ENCODE measurements around the gene HSD3B2. TPM values are rescaled to one million over a fixed set of nuclear protein-coding genes. Genes with fewer than 3 reads are reported as not detected.

HSD3B2 gene
- total and polyA plus RNA-seq, 2 donors (not counting 3 experiments of a cell fraction or from before 2014, with no cell fraction given), result not detected

GRCh38 chr1:119370748-119371147 lies 44.2 kb upstream of the HSD3B2 start:
- H3K9ac ChIP-seq (replicated peaks; ENCODE audit: extremely low read depth, insufficient read depth, low read length), result no peak overlapping the region
- no peaks in the 10 kb centered on the region for H3K79me2 ChIP-seq (ENCODE audit: control insufficient read depth, insufficient read depth, low read length)
- no peak for FAIRE-seq
- POLR2A ChIA-PET, result no interaction called here
- TF ChIP-seq POLR2A (IDR thresholded peaks at IDR 0.05; ENCODE audit: low read depth, low read length), result no peak
- no peak for TF ChIP-seq MYC (IDR thresholded peaks at IDR 0.05; ENCODE audit: low read depth, low read length)
- no peak for TF ChIP-seq GATA2 (IDR thresholded peaks at IDR 0.05; ENCODE audit: insufficient read depth, insufficient read length, low read depth, low read length)
- TF ChIP-seq, protein P1, sequence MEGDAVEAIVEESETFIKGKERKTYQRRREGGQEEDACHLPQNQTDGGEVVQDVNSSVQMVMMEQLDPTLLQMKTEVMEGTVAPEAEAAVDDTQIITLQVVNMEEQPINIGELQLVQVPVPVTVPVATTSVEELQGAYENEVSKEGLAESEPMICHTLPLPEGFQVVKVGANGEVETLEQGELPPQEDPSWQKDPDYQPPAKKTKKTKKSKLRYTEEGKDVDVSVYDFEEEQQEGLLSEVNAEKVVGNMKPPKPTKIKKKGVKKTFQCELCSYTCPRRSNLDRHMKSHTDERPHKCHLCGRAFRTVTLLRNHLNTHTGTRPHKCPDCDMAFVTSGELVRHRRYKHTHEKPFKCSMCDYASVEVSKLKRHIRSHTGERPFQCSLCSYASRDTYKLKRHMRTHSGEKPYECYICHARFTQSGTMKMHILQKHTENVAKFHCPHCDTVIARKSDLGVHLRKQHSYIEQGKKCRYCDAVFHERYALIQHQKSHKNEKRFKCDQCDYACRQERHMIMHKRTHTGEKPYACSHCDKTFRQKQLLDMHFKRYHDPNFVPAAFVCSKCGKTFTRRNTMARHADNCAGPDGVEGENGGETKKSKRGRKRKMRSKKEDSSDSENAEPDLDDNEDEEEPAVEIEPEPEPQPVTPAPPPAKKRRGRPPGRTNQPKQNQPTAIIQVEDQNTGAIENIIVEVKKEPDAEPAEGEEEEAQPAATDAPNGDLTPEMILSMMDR (IDR thresholded peaks at IDR 0.05; ENCODE audit: extremely low read depth in 1 of 2, insufficient read depth in 1 of 2, low read depth in 1 of 2, low read length in 2 of 2), result no peak
- no peak for TF ChIP-seq EZH2 (IDR thresholded peaks at IDR 0.05; ENCODE audit: borderline replicate concordance, low read depth, low read length, severe bottlenecking)
- no peak for TF ChIP-seq POLR2AphosphoS5 (IDR thresholded peaks at IDR 0.05; ENCODE audit: insufficient read depth, low read depth, low read length)
- TF ChIP-seq FOS (IDR thresholded peaks at IDR 0.05; ENCODE audit: borderline replicate concordance, insufficient read depth, low read length), result no peak
- TF ChIP-seq, protein P2, sequence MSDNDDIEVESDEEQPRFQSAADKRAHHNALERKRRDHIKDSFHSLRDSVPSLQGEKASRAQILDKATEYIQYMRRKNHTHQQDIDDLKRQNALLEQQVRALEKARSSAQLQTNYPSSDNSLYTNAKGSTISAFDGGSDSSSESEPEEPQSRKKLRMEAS (IDR thresholded peaks at IDR 0.05; ENCODE audit: insufficient read depth, insufficient read length), result no peak
- no peak for TF ChIP-seq JUN (IDR thresholded peaks at IDR 0.05; ENCODE audit: borderline replicate concordance, insufficient read depth, insufficient read length, low read depth)
- dilution Hi-C loops (cut with MboI; ENCODE audit: extremely low pct_ligation_motif_present, low sequenced_read_pairs) (no loop called here), intact Hi-C loops (cut with micrococcal nuclease) (no loop called here)
- H3K9me1 ChIP-seq (replicated peaks; ENCODE audit: control insufficient read depth, extremely low read depth, insufficient read depth, low read length), result no peaks in the 10 kb centered on the region
- no peaks in the 10 kb centered on the region for H3K9me3 ChIP-seq (replicated peaks; ENCODE audit: control insufficient read depth, insufficient read depth, low read length)
- H3K27me3 ChIP-seq (ENCODE audit: control insufficient read depth in 2 of 2, insufficient read depth in 2 of 2, low read length in 2 of 2), result peaks cover 6 to 10% of the 10 kb centered on the region in 2 experiments
- H4K20me1 ChIP-seq (replicated peaks; ENCODE audit: control insufficient read depth, extremely low read depth, insufficient read depth, low read length), result no peaks in the 10 kb centered on the region
- no peak overlapping the region for H3K4me2 ChIP-seq (ENCODE audit: insufficient read depth, low read length)
- no peaks in the 10 kb centered on the region for H3K36me3 ChIP-seq (ENCODE audit: control insufficient read depth in 2 of 2, extremely low read depth in 1 of 2, insufficient read depth in 2 of 2, low read length in 2 of 2)
- CTCF ChIA-PET, result interaction anchor here (0.8 to 2.1 kb wide), 2 partner anchors 10 to 96 kb away, joined by 3 to 18 read pairs; no protein-coding TSS in a partner anchor
- no peak for DNase-seq (ENCODE audit: low read depth, low spot score)
- H2AFZ ChIP-seq (ENCODE audit: low read depth, low read length), result no peak overlapping the region
- no peak overlapping the region for H3K27ac ChIP-seq (ENCODE audit: insufficient read depth, low read depth, low read length)
- no peaks in the 10 kb centered on the region for H3K4me1 ChIP-seq (ENCODE audit: control insufficient read depth, extremely low read depth, insufficient read depth, low read length)
- H3K4me3 ChIP-seq (replicated peaks in 1 of 3; ENCODE audit: insufficient read depth in 1 of 3, low read depth in 1 of 3, low read length in 3 of 3), result no peak overlapping the region
- BruUV-seq (replicated peaks), result no TSS peak

Data from endothelial cell of umbilical vein (primary cell).